ENCODE measurements around the gene DAGLA. TPM values are rescaled to one million over a fixed set of nuclear protein-coding genes. Genes with fewer than 3 reads are reported as not detected.
"Not testable (repeated sequence)": the region's sequence is repeated elsewhere in the genome, so short reads cannot be mapped to it uniquely, and the experiment has no call there.

The DAGLA gene
- total RNA-seq, 1 experiment from 2014 or later, result 3.3 TPM

GRCh38 chr11:61660997-61661396, 19.2 kb upstream of the DAGLA start:
- peak; percentile 27 for DNase-seq (ENCODE audit: low read depth)

GRCh38 chr11:61666684-61667297, 13.4 kb upstream of the DAGLA start:
- DNase-seq (ENCODE audit: low read depth), result no peak

- no peak for DNase-seq (ENCODE audit: low read depth)
These were observed 12.4 kb upstream of the DAGLA start for GRCh38 chr11:61667684-61668305.

- DNase-seq (ENCODE audit: low read depth), result no peak
These were observed 10.8 kb upstream of the DAGLA start for GRCh38 chr11:61669417-61669816.

GRCh38 chr11:61670626-61671025, 9.6 kb upstream of the DAGLA start:
- DNase-seq (ENCODE audit: low read depth), result no peak

- peak; percentile 24 for DNase-seq (ENCODE audit: low read depth)
These were observed 8.7 kb upstream of the DAGLA start for GRCh38 chr11:61671527-61671926.

- not testable (repeated sequence) for DNase-seq (ENCODE audit: low read depth)
These were observed 6.2 kb upstream of the DAGLA start for GRCh38 chr11:61673946-61674467.

- DNase-seq (ENCODE audit: low read depth), result no peak
These were observed 4.4 kb upstream of the DAGLA start for GRCh38 chr11:61675826-61676225.

- DNase-seq (ENCODE audit: low read depth), result peak; percentile 56
These were observed 895 bp upstream of the DAGLA start for GRCh38 chr11:61679296-61679695.

- no peak for DNase-seq (ENCODE audit: low read depth)
These were observed 531 bp downstream of the DAGLA start for GRCh38 chr11:61680622-61681221.

- DNase-seq (ENCODE audit: low read depth), result peak; percentile 43
These were observed 2.0 kb downstream of the DAGLA start for GRCh38 chr11:61682093-61682732.

- no peak for DNase-seq (ENCODE audit: low read depth)
These were observed 2.9 kb downstream of the DAGLA start for GRCh38 chr11:61682906-61683675.

- peak; percentile 80 for DNase-seq (ENCODE audit: low read depth)
These were observed 4.0 kb downstream of the DAGLA start for GRCh38 chr11:61683961-61684869.

GRCh38 chr11:61684870-61685616, 4.9 kb downstream of the DAGLA start:
- no peak for DNase-seq (ENCODE audit: low read depth)

- no peak for DNase-seq (ENCODE audit: low read depth)
These were observed 5.4 kb downstream of the DAGLA start for GRCh38 chr11:61685617-61685967.

- no peak for DNase-seq (ENCODE audit: low read depth)
These were observed 5.9 kb downstream of the DAGLA start for GRCh38 chr11:61686066-61686465.

GRCh38 chr11:61686469-61686868, 6.3 kb downstream of the DAGLA start:
- no peak for DNase-seq (ENCODE audit: low read depth)

- no peak for DNase-seq (ENCODE audit: low read depth)
These were observed 7.2 kb downstream of the DAGLA start for GRCh38 chr11:61687420-61687819.

GRCh38 chr11:61688365-61689163, 8.4 kb downstream of the DAGLA start:
- peak; percentile 43 for DNase-seq (ENCODE audit: low read depth)
